Skin epidermis (tissue), 12 donors: ENCODE measurements around the gene DVL3.
A peak's percentile ranks its signal among the peaks of the same experiment; 100 is the strongest.
"Not testable (repeated sequence)": the region's sequence is repeated elsewhere in the genome, so short reads cannot be mapped to it uniquely, and the experiment has no call there.

Experiments used
- H3K27ac ChIP-seq, 21 experiments: fragments of 200-600 bp; sonication (generic) in 11 of 21; one replicate each; pipeline ENCODE4 v1.5.0; 2020; ENCODE audit warnings: mild to moderate bottlenecking in 3 of 21, inconsistent platforms in 2 of 21, moderate library complexity in 2 of 21
- H3K4me3 ChIP-seq, 7 experiments: fragments of 200-600 bp; sonication (generic) in 2 of 7; one replicate each; pipeline ENCODE4 v1.5.0; 2020; ENCODE audit warnings: inconsistent platforms in 2 of 7, mild to moderate bottlenecking in 2 of 7, moderate library complexity in 1 of 7

The DVL3 gene

GRCh38 chr3:184149770-184150169 lies 5.4 kb upstream of the DVL3 start:
- H3K27ac ChIP-seq, H3K4me3 ChIP-seq: not testable (repeated sequence)

GRCh38 chr3:184155644-184156521 lies 706 bp downstream of the DVL3 start:
- H3K27ac ChIP-seq = peak overlapping the region; percentile 39 to 94 (median 87)
- H3K4me3 ChIP-seq = peak overlapping the region; percentile 66 to 91 (median 77)

GRCh38 chr3:184156522-184156955 lies 1.4 kb downstream of the DVL3 start:
- peak overlapping the region; percentile 66 to 91 (median 77) for H3K4me3 ChIP-seq
- peak overlapping the region in 19 of 21 experiments; percentile 60 to 94 (median 87) for H3K27ac ChIP-seq

GRCh38 chr3:184157206-184157605 lies 2.0 kb downstream of the DVL3 start:
- H3K4me3 ChIP-seq = peak overlapping the region; percentile 66 to 91 (median 77)

GRCh38 chr3:184158404-184158803 lies 3.2 kb downstream of the DVL3 start:
- Histone ChIP-seq H3K27ac (peak overlapping the region in 1 of 21 experiments; percentile 87), H3K4me3 (no peak overlapping the region)

More at GRCh38 chr3:184157206-184157605, 2.0 kb downstream of the DVL3 start:
- H3K27ac ChIP-seq = peak overlapping the region in 18 of 21 experiments; percentile 22 to 94 (median 87)

- Histone ChIP-seq H3K27ac (peak overlapping the region in 8 of 21 experiments; percentile 2 to 70 (median 16)), H3K4me3 (no peak overlapping the region)
These were observed 5.3 kb downstream of the DVL3 start for GRCh38 chr3:184160456-184160855.

DNA sequence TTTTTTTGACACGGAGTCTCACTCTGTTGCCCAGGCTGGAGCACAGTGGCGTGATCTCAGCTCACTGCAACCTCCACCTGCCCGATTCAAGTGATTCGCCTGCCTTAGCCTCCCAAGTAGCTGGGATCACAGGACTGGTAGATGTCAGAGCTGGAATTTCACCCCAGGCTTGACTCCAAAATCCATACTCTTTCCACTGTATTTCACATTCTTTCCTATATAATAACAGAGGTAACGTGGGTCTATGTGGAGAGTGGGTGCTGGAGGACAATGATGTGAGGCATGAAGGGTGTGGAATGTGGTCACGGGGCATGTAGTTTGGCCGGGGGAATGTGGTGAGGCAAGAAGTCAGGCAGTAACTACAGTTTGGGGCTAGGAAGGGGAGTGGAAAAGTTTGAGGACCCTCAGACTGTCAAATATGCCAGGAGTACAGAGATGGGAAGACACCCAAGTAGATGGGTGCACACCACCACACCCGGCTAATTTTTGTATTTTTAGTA lies 7.4 kb downstream of the DVL3 start:
- not testable (repeated sequence) for H3K27ac ChIP-seq, H3K4me3 ChIP-seq

- Histone ChIP-seq H3K4me3 (no peak overlapping the region), H3K27ac (no peak overlapping the region)
These were observed 9.6 kb downstream of the DVL3 start for GRCh38 chr3:184164648-184165330.

DNA sequence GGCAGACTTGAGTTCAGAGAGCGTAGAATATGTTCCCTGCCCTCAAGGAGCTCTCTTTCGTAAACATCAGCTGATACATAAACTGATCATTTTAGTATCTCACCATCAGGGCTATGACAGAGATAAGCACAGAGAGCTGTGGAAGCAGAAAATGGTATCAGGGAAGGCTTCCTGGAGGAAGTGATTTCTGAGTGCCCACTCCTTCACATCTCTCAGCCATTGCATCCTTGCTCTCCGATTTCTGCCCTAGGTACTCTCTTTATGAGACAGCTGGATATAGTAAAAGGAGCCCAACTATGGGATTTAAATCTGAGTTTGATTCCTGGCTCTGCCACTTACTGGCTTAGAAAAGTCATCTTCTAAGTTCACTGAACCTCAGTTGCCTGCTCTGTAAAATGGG lies 10.4 kb downstream of the DVL3 start:
- no peak overlapping the region for H3K4me3 ChIP-seq
- no peak overlapping the region for H3K27ac ChIP-seq

DNA sequence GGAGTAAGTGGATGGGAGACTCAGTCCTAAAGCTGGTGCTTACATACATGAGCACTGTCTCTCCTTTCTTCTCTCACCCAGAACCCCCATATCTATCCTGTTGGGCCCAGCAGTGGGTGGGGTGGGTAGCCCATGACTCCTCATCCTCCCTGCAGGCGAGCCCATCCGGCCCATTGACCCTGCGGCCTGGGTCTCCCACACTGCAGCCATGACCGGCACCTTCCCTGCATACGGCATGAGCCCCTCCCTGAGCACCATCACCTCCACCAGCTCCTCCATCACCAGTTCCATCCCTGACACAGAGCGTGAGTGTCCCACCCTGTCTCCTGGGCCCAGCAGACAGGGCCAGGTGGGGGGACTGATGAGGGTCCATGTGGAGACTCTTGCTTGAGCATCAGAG lies 11.5 kb downstream of the DVL3 start:
- H3K4me3 ChIP-seq = no peak overlapping the region
- no peak overlapping the region for H3K27ac ChIP-seq

DNA sequence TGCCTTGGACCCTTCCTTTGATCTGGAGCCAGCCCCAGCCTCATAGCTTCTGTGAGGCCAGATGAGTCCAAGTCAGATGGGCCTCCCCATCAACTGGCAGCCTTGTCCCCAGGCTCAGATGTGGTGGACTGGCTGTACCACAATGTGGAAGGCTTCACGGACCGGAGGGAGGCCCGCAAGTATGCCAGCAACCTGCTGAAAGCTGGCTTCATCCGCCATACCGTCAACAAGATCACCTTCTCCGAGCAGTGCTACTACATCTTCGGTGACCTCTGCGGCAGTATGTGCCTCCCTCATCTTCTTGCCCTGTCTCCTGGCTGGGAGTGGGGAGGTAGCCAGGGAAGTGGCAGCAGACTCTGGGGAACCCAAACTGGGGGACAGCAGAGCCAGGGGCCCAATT lies 12.6 kb downstream of the DVL3 start:
- Histone ChIP-seq H3K27ac (peak overlapping the region in 2 of 21 experiments; percentile 14 to 39), H3K4me3 (no peak overlapping the region)

DNA sequence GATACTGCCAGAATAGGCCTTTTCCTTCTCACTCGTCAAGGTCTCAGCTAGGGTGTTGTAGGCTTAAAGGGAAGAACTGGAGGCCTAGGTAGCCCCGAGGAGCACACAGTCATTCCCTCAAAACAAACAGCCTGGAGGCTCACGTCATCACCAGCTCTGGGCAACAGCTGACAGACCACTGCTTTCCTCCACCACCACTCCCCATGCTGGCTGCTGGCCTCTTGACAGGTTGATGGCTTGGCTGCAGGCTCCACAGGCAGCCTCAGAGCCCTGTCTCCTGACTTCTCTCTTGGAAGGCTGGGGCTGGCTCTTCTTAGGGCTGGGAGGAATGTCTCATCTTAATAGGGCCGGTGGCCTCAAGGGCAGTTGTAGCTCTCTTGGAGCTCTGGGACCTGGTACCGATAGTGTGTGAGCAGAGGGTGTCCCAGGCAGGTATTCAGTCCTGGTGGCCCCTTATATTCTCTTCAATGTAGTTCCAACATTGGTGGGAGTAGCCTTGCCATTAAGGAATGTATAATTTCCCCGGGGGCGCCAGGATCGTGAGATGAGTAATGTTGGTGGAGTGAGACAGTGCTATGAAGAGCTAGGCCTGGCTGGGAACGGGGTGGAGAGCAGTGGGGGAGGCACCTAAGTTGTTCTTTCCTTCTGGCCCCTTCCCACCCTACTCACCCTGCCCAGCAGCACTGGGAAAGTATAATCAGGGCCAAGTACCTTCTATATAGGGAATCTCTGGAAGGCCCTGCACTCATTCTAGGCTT lies 13.4 kb downstream of the DVL3 start:
- Histone ChIP-seq H3K27ac (peak overlapping the region in 3 of 21 experiments; percentile 10 to 39 (median 31)), H3K4me3 (no peak overlapping the region)

DNA sequence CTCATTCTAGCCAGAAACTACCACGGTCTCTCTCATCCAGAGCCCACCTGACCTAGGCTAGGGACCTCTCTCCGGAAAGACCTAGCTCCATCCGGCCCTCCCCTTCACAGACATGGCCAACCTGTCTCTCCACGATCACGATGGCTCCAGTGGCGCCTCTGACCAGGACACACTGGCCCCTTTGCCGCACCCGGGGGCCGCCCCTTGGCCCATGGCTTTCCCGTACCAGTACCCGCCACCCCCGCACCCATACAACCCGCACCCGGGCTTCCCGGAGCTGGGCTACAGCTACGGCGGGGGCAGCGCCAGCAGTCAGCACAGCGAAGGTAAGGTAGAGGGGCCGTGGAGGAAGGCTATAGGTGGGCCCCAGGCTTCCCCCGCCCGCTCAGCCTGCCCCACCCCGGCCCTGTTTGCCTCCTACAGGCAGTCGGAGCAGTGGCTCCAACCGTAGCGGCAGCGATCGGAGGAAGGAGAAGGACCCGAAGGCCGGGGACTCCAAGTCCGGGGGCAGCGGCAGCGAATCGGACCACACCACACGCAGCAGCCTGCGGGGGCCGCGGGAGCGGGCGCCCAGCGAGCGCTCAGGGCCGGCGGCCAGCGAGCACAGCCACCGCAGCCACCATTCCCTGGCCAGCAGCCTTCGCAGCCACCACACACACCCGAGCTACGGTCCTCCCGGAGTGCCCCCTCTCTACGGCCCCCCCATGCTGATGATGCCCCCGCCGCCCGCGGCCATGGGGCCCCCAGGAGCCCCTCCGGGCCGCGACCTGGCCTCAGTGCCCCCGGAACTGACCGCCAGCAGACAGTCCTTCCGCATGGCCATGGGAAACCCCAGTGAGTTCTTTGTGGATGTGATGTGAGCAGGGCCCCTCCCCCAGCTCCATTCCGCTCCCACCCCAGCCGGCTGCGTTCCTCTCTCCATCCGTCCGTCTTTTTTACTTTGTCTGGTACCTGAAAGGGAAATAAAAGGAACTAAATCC lies 15.0 kb downstream of the DVL3 start:
- H3K4me3 ChIP-seq = no peak overlapping the region
- H3K27ac ChIP-seq = no peak overlapping the region

DNA sequence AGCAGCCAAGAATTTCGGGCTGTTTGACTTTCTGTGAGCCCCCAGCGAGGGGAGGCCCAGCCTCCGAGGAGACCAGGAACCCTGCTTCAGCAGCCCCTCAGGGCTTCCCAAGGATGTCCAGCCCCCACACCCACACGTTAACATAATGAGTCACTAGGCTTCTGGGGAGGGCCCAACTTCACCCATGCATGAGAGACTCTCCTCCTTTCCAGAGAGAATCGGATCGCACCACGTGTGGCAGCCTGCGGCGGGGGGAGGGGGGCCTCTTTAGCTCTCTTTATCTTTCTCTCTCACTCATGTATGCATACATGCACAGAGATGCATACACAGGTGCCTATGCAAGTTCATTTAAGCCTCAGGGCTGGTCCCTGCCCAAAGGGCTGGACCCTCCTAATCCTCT lies 16.4 kb downstream of the DVL3 start:
- no peak overlapping the region for H3K4me3 ChIP-seq
- H3K27ac ChIP-seq = peak overlapping the region in 2 of 21 experiments; percentile 34 to 50

DNA sequence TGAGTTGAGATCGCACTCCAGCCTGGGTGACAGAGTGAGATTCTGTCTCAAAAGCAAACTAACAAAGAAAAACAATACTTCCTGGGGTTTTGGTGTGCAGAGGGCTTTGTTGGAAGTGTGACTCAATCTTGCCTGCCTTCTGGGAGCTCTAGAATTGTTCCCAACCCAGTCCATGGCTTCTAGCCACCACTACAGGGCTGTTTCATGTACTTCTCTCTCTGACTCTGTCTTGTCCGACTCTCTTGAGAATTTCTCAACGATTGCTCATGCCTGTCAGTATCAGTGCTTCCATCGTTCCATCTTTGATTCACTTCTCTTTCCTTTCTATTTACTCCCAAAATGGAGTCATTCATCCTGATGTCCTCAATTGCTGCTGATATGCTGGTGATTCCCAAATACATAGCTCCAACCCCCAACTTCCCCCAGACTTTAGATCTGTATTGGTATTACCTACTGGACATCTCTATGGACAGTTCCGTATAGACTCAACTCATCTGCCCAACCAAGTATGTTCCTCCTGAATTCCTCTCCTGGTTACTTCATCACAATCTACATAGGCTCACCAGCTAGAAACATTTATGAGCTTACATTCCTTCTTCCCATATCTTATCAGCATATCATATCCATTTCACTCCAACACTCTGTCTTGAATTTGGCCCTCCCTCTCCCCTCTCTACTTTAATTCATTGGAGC lies 17.6 kb downstream of the DVL3 start:
- no peak overlapping the region for H3K4me3 ChIP-seq
- H3K27ac ChIP-seq = peak overlapping the region in 2 of 21 experiments; percentile 2 to 34

DNA sequence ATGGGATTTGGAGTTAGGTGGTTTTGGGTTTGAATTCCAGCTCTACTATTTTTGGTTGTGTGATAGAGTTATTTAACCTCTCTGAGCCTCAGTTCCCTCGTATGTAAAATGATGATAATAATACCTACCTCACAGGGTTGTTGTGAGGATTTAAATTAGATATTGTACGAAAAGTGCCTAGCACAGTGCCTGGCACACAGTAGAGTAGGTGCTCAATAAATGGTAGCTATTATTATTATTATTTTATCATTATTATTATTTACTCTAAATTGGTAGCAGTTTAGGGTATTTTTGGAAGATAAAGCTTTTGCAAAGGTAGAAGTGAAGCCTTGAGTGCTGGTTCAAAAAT lies 18.2 kb downstream of the DVL3 start:
- no peak overlapping the region for H3K4me3 ChIP-seq
- H3K27ac ChIP-seq = peak overlapping the region in 7 of 21 experiments; percentile 8 to 68 (median 35)

DNA sequence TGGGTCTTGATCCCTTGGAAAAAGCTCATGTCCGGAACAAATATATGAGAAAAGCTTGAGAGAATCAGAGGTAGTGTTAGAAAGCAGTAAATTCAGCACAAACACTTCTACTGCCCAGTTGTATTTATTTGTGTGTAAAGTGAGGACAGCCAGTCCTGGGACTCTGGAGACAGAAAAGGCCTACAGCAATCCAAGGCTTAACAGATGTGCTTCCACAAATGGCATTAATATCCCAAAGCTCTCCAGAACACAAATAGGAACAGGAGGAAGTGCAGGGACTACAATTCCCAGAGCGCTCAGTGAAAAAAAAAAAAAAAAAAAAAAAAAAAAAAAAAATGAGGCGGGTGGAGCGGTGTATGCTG lies 19.1 kb downstream of the DVL3 start:
- peak overlapping the region in 1 of 7 experiments; percentile 94 for H3K4me3 ChIP-seq

More for the DNA sequence above, 19.1 kb downstream of the DVL3 start:
- H3K27ac ChIP-seq = peak overlapping the region in 13 of 21 experiments; percentile 6 to 98 (median 47)
